K562 (cell line): Measurements from ENCODE around the gene C2orf81. TPM values are rescaled to one million over a fixed set of nuclear protein-coding genes. Genes with fewer than 3 reads are reported as not detected.

ENCODE experiments used
- ATAC-seq: fragments of 200-7000 bp; cut with Tn5 transposase; 3 replicates; pipeline ENCODE4 v1.9.1; 2020; ENCODE audit warnings: moderate library complexity
- BruUV-seq: library from RNA; stranded (reverse); fragments of 400-500 nt; replicated peaks from 2 replicates; lab custom pipeline; 2021; lab: Mats Ljungman, UMichigan
- CTCF ChIA-PET: fragments of 300-600 bp; formaldehyde crosslinking; extraction: SDS; loops from one replicate; lab custom pipeline; 2021; ENCODE audit warnings: low intra/inter-chr PET ratio; lab: Yijun Ruan, JAX
- POLR2A ChIA-PET: fragments of 300-600, 350-650 bp; sonication (Branson Sonifier 250); formaldehyde crosslinking; extraction: SDS; loops from one replicate; lab custom pipeline; 2021; ENCODE audit warnings: antibody characterized with exemption, inconsistent platforms; lab: Yijun Ruan, JAX
- DNase-seq, 4 experiments: peaks; one replicate each; pipeline versions ENCODE4 v3.0.0 to v3.0.0-alpha.2; 2011 to 2018; ENCODE audit warnings: low spot score in 3 of 4, mixed read lengths in 3 of 4; ENCODE audit errors: extremely low read depth in 1 of 4
- FAIRE-seq: peaks from 2 replicates; lab custom pipeline; 2011; peaks lifted over from hg19 to GRCh38; lab: Jason Lieb, UNC
- H2AFZ ChIP-seq: 2 replicates; pipeline ENCODE4 v1.6.0; 2011; ENCODE audit warnings: low read depth, low read length, control low read depth, inconsistent platforms
- H3K27ac ChIP-seq: fragments of 200-600 bp; 3 replicates; pipeline ENCODE4 v1.8.0; 2011; ENCODE audit warnings: low read depth, mild to moderate bottlenecking, control low read depth, inconsistent platforms, low read length, moderate library complexity, mixed read lengths; ENCODE audit errors: extremely low read depth
- H3K27me3 ChIP-seq, 2 experiments: fragments of 300-600 bp in 1 of 2; 2 replicates in 1 of 2; 3 replicates in 1 of 2; pipeline versions ENCODE4 v1.6.0 to v1.8.0; 2011; ENCODE audit warnings: inconsistent platforms in 2 of 2, low read length in 2 of 2, mild to moderate bottlenecking in 1 of 2, mixed read lengths in 1 of 2, moderate library complexity in 1 of 2; ENCODE audit not compliant: control insufficient read depth in 2 of 2, insufficient read depth in 2 of 2
- H3K36me3 ChIP-seq: fragments of 300-600 bp; 3 replicates; pipeline ENCODE4 v1.8.0; 2011; ENCODE audit warnings: mild to moderate bottlenecking, low read length, inconsistent platforms; ENCODE audit not compliant: control insufficient read depth, insufficient read depth
- H3K4me1 ChIP-seq, 2 experiments: fragments of 200-600 bp in 1 of 2; replicated peaks in 1 of 2; 2 replicates in 1 of 2; 3 replicates in 1 of 2; pipeline versions ENCODE4 v1.5.1 to v1.8.0; 2011; ENCODE audit warnings: inconsistent platforms in 2 of 2, low read length in 2 of 2, mild to moderate bottlenecking in 1 of 2, mixed read lengths in 1 of 2, moderate library complexity in 1 of 2; ENCODE audit not compliant: control insufficient read depth in 2 of 2, insufficient read depth in 2 of 2
- H3K4me2 ChIP-seq: 2 replicates; pipeline ENCODE4 v1.6.1; 2011; ENCODE audit warnings: low read length, control low read depth, inconsistent platforms, mixed read lengths; ENCODE audit not compliant: insufficient read depth
- H3K4me3 ChIP-seq: fragments of 200-600 bp; sonication (generic), shearing (Covaris generic); 2 replicates; pipeline ENCODE4 v1.5.1; 2016; ENCODE audit warnings: control low read depth, inconsistent platforms
- H3K79me2 ChIP-seq: fragments of 200-600 bp; 3 replicates; pipeline ENCODE4 v1.8.0; 2011; ENCODE audit warnings: low read length, inconsistent platforms; ENCODE audit not compliant: control insufficient read depth, insufficient read depth
- H3K9ac ChIP-seq, 2 experiments: 2 replicates each; pipeline versions ENCODE4 v1.6.0 to v1.6.1; 2011; ENCODE audit warnings: low read depth in 2 of 2, low read length in 2 of 2, control low read depth in 1 of 2, inconsistent platforms in 1 of 2, mild to moderate bottlenecking in 1 of 2, mixed read lengths in 1 of 2; ENCODE audit not compliant: insufficient read depth in 1 of 2
- H3K9me1 ChIP-seq: one replicate; pipeline ENCODE4 v1.6.0; 2011; ENCODE audit warnings: inconsistent platforms, mild to moderate bottlenecking, low read length, moderate library complexity; ENCODE audit not compliant: control insufficient read depth, insufficient read depth
- H3K9me3 ChIP-seq: replicated peaks from 2 replicates; pipeline ENCODE4 v1.5.1; 2011; ENCODE audit warnings: low read depth, low read length, inconsistent platforms; ENCODE audit not compliant: control insufficient read depth, insufficient read depth
- H4K20me1 ChIP-seq: replicated peaks from 2 replicates; pipeline ENCODE4 v1.6.1; 2011; ENCODE audit warnings: low read length, inconsistent platforms, mixed read lengths; ENCODE audit not compliant: control insufficient read depth, insufficient read depth
- ETV6 ChIP-seq, 3 experiments: fragments of 150-350 bp in 1 of 3; sonication (generic) in 1 of 3; formaldehyde crosslinking in 1 of 3; IDR thresholded peaks; 2 replicates each; pipeline versions ENCODE4 v1.6.1 to v1.8.0; 2014 to 2022; ENCODE audit warnings: borderline replicate concordance in 2 of 3, low read depth in 2 of 3, antibody characterized with exemption in 1 of 3, low read length in 1 of 3, mild to moderate bottlenecking in 1 of 3, missing genetic modification reagents in 1 of 3
- KDM2B ChIP-seq: fragments of 250-450 bp; sonication (Bioruptor Pico); IDR thresholded peaks from 2 replicates; pipeline ENCODE4 v1.8.0; 2021; ENCODE audit warnings: mild to moderate bottlenecking, moderate library complexity
- KDM5B ChIP-seq: fragments of 200-600 bp; sonication (generic); IDR thresholded peaks from 2 replicates; pipeline ENCODE4 v1.6.1; 2012; ENCODE audit warnings: low read depth, mild to moderate bottlenecking, moderate library complexity, low read length, control low read depth, inconsistent platforms; ENCODE audit not compliant: insufficient replicate concordance
- POLR3G ChIP-seq: IDR thresholded peaks from 2 replicates; pipeline ENCODE4 v1.6.1; 2011; ENCODE audit not compliant: insufficient read length, insufficient replicate concordance; ENCODE audit errors: extremely low read depth
- SPI1 ChIP-seq: IDR thresholded peaks from 2 replicates; pipeline ENCODE4 v1.6.1; 2011; ENCODE audit warnings: low read depth, low read length, control low read depth, borderline replicate concordance
- TAF15 ChIP-seq: fragments of 200-400 bp; formaldehyde crosslinking; IDR thresholded peaks from 2 replicates; pipeline ENCODE4 v1.6.1; 2017; ENCODE audit warnings: mild to moderate bottlenecking, low read depth, low read length, moderate library complexity
- TCF3 ChIP-seq: sonication (generic); formaldehyde crosslinking; IDR thresholded peaks from 2 replicates; pipeline ENCODE4 v1.4.0; 2020; ENCODE audit warnings: mild to moderate bottlenecking, missing genetic modification reagents
- ZNF384 ChIP-seq: IDR thresholded peaks from 2 replicates; pipeline ENCODE4 v1.6.1; 2012; ENCODE audit warnings: low read depth, low read length, improper control_type of control experiment
- ZSCAN32 ChIP-seq: fragments of 450-650 bp; formaldehyde crosslinking; IDR thresholded peaks from 2 replicates; pipeline ENCODE4 v1.4.0; 2020; ENCODE audit warnings: mild to moderate bottlenecking, moderate library complexity
- WGBS: fragments of 100-300 bp; shearing (Covaris generic); methylation state at CpG from one replicate; pipeline ENCODE4 v1.1.6; 2016; ENCODE audit warnings: low coverage, mixed read lengths; ENCODE audit not compliant: insufficient coverage; ENCODE audit errors: missing lambda C conversion rate; 5-methylcytosine and 5-hydroxymethylcytosine counted together
- in situ Hi-C: fragments of 300-500 bp; cut with MboI; formaldehyde crosslinking; loops from 4 replicates; pipeline ENCODE4 v1.15.0; 2018; ENCODE audit warnings: inconsistent platforms, mixed read lengths
- intact Hi-C: fragments of 100-400 bp; cut with micrococcal nuclease; formaldehyde crosslinking; loops from 2 replicates; pipeline ENCODE4 v1.14.2; 2022
- polyA plus RNA-seq, 8 experiments: library from polyadenylated mRNA; depleted of rRNA in 4 of 8; stranded (reverse) in 5 of 8; unstranded in 3 of 8; fragments of >200 nt; fragmentation: Nextera tagmentation in 2 of 8; fragmentation: Illumina TruSeq in 1 of 8; extraction: Ambion mirVana in 2 of 8; extraction: Trizol in 1 of 8; gene quantifications; 2 replicates each; pipeline versions ENCODE4 v1.2.1 to v1.2.3, GENCODE V29; 2011 to 2014; ENCODE audit warnings: inconsistent platforms in 1 of 8, missing spikeins in 1 of 8
- total RNA-seq, 7 experiments: library from RNA; depleted of rRNA in 6 of 7; stranded (reverse); fragments of >200 nt in 6 of 7; fragmentation: Illumina TruSeq in 2 of 7; extraction: Trizol in 2 of 7; gene quantifications; 2 replicates each; pipeline versions ENCODE4 v1.2.1 to v1.2.3, GENCODE V29; 2011 to 2021; ENCODE audit warnings: low replicate concordance in 1 of 7
- TF ChIP-seq, protein P1 (sequence below): fragments of 450-650 bp; formaldehyde crosslinking; conservative IDR thresholded peaks from 2 replicates; pipeline ENCODE4 v1.4.0; 2022; ENCODE audit warnings: mild to moderate bottlenecking, missing genetic modification characterization

Gene C2orf81
- total and polyA plus RNA-seq, 9 of the 15 experiments (the other 6 are each of a cell fraction or from before 2014, with no cell fraction given) = 0.06 TPM; not detected in 8

- H2AFZ ChIP-seq = no peak overlapping the region
- ATAC-seq (no peak), FAIRE-seq (no peak), DNase-seq (no peak)
- TF ChIP-seq, protein P1, sequence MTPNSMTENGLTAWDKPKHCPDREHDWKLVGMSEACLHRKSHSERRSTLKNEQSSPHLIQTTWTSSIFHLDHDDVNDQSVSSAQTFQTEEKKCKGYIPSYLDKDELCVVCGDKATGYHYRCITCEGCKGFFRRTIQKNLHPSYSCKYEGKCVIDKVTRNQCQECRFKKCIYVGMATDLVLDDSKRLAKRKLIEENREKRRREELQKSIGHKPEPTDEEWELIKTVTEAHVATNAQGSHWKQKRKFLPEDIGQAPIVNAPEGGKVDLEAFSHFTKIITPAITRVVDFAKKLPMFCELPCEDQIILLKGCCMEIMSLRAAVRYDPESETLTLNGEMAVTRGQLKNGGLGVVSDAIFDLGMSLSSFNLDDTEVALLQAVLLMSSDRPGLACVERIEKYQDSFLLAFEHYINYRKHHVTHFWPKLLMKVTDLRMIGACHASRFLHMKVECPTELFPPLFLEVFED (CRISPR knock-in tag) = no peak
- TF ChIP-seq KDM2B (CRISPR knock-in tag) (no peak), ZNF384 (peak; percentile 51)
- intact Hi-C loops = loop anchor here (2.0 kb wide), 1 partner anchor 69 kb away; no protein-coding TSS in a partner anchor
- no peak overlapping the region for H3K27ac ChIP-seq
- H3K4me3 ChIP-seq = no peak overlapping the region
- POLR2A ChIA-PET = interaction anchor here (0.5 to 0.6 kb wide), 2 partner anchors 45 to 256 kb away, joined by 3 to 5 read pairs; no protein-coding TSS in a partner anchor
- 7% methylated on average over 1 of the region's 2 CpGs for WGBS
- no peaks in the 10 kb centered on the region for H4K20me1 ChIP-seq
- no peak overlapping the region for H3K4me2 ChIP-seq
- H3K36me3 ChIP-seq = no peaks in the 10 kb centered on the region
- CTCF ChIA-PET = no interaction called here
- no peaks in the 10 kb centered on the region for H3K9me3 ChIP-seq
- peaks cover 0 to 2% of the 10 kb centered on the region in 2 experiments; a peak in 2 of 5 replicates for H3K4me1 ChIP-seq
- BruUV-seq = no TSS peak
- no peaks in the 10 kb centered on the region for H3K9me1 ChIP-seq
- H3K27me3 ChIP-seq = no peaks in the 10 kb centered on the region
- in situ Hi-C loops = no loop called here
- H3K9ac ChIP-seq = no peak overlapping the region
- no peaks in the 10 kb centered on the region for H3K79me2 ChIP-seq
Measured at GRCh38 chr2:74401891-74402290, 19.5 kb downstream of the C2orf81 start.

- H3K79me2 ChIP-seq = no peaks in the 10 kb centered on the region
- FAIRE-seq (peak; percentile 77), DNase-seq (peak; percentile 54 to 65 (median 58)), ATAC-seq (peak; percentile 93)
- in situ Hi-C loops = no loop called here
- POLR2A ChIA-PET = interaction anchor here (0.8 to 1.2 kb wide), 3 partner anchors 8 to 13 kb away, joined by 3 read pairs; no protein-coding TSS in a partner anchor
- no TSS peak for BruUV-seq
- no peak overlapping the region for H3K4me3 ChIP-seq
- H3K9me1 ChIP-seq = no peaks in the 10 kb centered on the region
- no peak overlapping the region for H3K27ac ChIP-seq
- no peaks in the 10 kb centered on the region for H3K9me3 ChIP-seq
- H3K4me1 ChIP-seq = no peaks in the 10 kb centered on the region
- no peaks in the 10 kb centered on the region for H3K27me3 ChIP-seq
- H3K9ac ChIP-seq = no peak overlapping the region
- intact Hi-C loops = loop anchor here (2.0 to 10.0 kb wide), 3 partner anchors 67 to 575 kb away; partner anchors contain the start of genes MRPL53 and STAMBP
- CTCF ChIA-PET = interaction anchor here (0.6 to 1.2 kb wide), 4 partner anchors 10 to 150 kb away, joined by 3 to 7 read pairs (median 4); no protein-coding TSS in a partner anchor
- H2AFZ ChIP-seq = peak overlapping the region; percentile 70
- no peaks in the 10 kb centered on the region for H4K20me1 ChIP-seq
- no peak overlapping the region for H3K4me2 ChIP-seq
- H3K36me3 ChIP-seq = no peaks in the 10 kb centered on the region
- TF ChIP-seq SPI1 (no peak), KDM5B (no peak), POLR3G (no peak), ETV6 (IDR thresholded peaks at IDR 0.05; ENCODE audit: borderline replicate concordance in 1 of 2, low read depth in 2 of 2, low read length in 1 of 2) (no peak), ETV6 (CRISPR knock-in tag; IDR thresholded peaks at IDR 0.05; ENCODE audit: borderline replicate concordance) (no peak), ZSCAN32 (CRISPR knock-in tag) (no peak), TAF15 (no peak), TCF3 (CRISPR knock-in tag) (no peak)
Measured at GRCh38 chr2:74399785-74400184, 21.6 kb downstream of the C2orf81 start.
